Retinal pigment epithelial cell (primary cell): ENCODE measurements around the gene BCL2L11.
"Not testable (repeated sequence)": the region's sequence is repeated elsewhere in the genome, so short reads cannot be mapped to it uniquely, and the experiment has no call there.

Experiments
- DNase-seq: peaks from one replicate; pipeline ENCODE4 v3.0.0-alpha.2; 2010; ENCODE audit warnings: low read depth
- H3K4me3 ChIP-seq: 2 replicates; pipeline ENCODE4 v1.5.1; 2011; ENCODE audit warnings: mild to moderate bottlenecking, low read length, control low read depth, moderate library complexity
- TF ChIP-seq, protein P1 (sequence below): conservative IDR thresholded peaks from 2 replicates; pipeline ENCODE4 v1.5.1; 2011; ENCODE audit warnings: low read depth, low read length, control low read depth, inconsistent platforms

BCL2L11 gene, protein sequence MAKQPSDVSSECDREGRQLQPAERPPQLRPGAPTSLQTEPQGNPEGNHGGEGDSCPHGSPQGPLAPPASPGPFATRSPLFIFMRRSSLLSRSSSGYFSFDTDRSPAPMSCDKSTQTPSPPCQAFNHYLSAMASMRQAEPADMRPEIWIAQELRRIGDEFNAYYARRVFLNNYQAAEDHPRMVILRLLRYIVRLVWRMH

DNA sequence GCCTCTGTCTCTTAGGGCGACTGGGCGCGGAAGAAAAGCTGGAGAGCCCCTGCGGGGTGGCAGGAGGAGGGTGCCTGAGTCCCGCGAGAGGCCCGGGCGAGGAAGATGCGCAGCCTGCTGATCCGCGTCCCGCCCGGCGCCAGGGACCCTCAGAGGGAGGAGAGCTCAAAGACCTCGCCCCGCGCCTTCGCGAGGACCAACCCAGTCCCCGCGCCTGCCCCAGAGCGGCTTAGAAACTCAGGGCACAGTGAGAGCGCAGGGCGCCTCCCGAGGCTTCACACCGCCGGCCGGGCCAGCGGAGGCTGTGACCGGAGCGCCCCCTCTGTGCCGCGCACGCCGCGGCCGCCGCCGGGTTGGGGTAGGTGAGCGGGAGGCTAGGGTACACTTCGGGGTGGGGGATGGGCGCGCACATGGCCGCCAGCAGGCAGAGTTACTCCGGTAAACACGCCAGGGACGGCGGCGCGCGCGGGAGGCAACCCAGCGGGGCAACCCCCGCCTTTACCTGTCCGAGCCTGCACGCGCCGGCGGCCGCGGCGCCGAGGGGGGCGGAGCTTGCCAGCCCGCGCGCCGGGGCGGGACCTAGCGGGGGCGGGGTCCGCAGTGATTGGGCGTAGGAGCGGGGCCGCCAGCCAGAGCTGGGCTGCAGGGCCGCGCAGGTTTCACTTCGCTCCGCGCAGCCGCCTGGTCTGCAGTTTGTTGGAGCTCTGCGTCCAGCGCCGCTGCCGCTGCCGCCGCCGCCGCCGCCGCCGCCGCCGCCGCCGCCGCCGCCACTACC lies at the start of gene BCL2L11:
BCL2L11 (plus strand) TSS at position 662 of the 775 bp plus-strand sequence. CDS start 2,832 bp downstream, outside the sequence.
- TF ChIP-seq, protein P1, sequence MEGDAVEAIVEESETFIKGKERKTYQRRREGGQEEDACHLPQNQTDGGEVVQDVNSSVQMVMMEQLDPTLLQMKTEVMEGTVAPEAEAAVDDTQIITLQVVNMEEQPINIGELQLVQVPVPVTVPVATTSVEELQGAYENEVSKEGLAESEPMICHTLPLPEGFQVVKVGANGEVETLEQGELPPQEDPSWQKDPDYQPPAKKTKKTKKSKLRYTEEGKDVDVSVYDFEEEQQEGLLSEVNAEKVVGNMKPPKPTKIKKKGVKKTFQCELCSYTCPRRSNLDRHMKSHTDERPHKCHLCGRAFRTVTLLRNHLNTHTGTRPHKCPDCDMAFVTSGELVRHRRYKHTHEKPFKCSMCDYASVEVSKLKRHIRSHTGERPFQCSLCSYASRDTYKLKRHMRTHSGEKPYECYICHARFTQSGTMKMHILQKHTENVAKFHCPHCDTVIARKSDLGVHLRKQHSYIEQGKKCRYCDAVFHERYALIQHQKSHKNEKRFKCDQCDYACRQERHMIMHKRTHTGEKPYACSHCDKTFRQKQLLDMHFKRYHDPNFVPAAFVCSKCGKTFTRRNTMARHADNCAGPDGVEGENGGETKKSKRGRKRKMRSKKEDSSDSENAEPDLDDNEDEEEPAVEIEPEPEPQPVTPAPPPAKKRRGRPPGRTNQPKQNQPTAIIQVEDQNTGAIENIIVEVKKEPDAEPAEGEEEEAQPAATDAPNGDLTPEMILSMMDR = peak; percentile 30
- DNase-seq = peak; percentile 71
- H3K4me3 ChIP-seq = peak within 1 kb of the TSS; percentile 87

DNA sequence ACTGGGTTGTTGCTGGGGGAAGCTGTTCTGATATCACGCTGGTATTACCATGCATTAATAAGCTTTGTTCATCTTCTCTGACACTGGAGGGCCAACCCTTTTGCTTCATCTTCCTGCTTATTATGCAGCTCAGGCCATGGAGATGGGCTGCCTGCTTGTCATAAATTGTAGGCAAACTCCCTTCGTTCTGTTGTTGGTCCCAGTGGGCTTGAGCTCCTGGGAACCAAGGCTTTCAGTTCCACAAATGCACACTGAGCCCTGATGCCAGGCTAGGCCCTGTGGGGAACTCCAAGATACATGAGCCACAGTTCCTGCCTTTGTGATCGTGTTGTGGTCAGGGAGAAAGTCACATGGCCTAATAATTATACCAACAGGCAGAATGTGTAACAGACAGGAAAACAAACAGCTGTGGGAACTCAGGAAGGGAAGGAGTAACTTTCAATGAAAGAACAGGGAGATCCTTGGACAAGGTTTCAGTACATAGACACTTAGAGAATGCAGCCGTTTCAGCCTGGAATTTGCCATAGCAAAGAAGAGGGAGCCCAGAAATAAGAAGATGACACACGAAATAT lies 49.0 kb upstream of the BCL2L11 start:
- TF ChIP-seq, protein P1 = no peak

DNA sequence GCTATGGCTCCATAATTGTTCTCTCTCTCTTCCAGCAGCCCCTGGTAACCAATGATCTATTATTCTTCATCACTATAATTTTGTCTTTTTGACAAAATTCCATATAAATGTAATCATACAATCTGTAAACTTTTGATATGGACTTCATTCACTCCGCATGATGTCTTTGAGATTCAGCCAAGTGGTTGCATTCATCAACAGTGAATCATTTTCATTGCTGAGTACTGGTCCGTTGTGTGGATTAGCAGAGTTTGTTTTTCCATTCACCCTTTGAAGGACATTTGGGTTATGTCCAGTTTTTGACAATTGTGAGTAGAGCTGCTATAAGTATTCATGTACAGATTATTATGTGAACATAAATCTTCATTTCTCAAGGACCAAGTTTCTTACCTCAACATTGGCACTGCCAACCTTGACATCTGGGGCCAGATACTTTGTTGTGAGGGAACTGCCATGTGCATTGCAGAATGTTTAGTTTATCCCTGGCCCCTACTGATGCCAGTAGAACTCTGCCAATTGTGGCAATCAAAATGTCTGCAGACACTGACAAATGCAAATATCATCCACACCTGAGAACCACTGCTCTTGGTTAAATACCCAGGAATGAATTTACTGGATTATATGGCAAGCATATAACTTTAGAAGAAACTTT lies 48.4 kb upstream of the BCL2L11 start:
- TF ChIP-seq, protein P1 = no peak
- DNase-seq = peak; percentile 91
- H3K4me3 ChIP-seq = no peak overlapping the region

More for the DNA sequence above, 49.0 kb upstream of the BCL2L11 start:
- H3K4me3 ChIP-seq = no peak overlapping the region
- DNase-seq = peak; percentile 76

DNA sequence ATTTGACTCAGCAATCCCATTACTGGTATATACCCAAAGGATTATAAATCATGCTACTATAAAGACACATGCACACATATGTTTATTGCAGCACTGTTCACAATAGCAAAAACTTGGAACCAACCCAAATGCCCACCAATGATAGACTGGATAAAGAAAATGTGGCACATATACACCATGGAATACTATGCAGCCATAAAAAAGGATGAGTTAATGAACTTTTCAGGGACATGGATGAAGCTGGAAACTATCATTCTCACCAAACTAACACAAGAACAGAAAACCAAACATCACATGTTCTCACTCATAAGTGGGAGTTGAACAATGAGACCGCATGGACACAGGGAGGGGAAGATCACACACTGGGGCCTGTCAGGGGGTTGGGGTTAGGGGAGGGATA lies 38.1 kb upstream of the BCL2L11 start:
- not testable (repeated sequence) for H3K4me3 ChIP-seq, DNase-seq

DNA sequence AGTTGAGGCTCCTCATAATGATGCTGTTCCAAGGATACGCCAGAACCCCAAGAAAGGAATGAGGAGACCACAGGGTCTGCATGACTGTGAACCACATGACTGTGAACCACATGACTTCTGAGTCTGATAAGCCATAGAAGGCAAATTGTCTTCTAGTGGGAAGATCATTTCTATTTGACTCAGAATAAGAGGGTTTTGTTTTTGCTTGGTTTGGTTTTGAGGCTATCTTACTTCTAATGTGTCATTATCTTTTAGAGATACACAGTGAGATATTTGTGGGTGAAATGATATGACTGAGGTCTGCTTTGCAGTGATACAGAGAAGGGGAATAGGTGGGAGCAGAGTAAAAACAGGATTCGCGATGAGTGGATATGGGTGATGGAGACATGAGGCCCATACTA lies 28.9 kb upstream of the BCL2L11 start:
- TF ChIP-seq, protein P1 = no peak
- no peak for DNase-seq
- H3K4me3 ChIP-seq = no peak overlapping the region

DNA sequence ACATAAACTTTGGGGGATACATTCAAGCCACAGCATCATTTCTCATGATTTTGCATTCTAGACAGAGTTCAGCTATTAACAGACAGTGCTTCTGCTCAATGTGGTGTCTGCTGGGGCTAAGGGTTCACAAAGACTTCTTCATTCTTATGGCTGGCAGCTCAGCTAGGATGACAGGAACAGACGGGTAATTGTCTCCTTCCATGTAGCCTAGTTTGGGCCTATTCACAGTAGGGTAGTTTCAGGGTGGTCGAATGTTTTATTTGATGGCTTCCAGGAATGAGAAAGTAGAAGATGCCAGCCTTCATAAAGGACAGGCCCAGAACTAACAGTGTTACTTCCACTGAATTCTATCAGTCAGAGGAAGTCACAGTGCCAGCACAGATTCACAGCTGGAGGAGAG lies 26.0 kb upstream of the BCL2L11 start:
- TF ChIP-seq, protein P1 = no peak
- H3K4me3 ChIP-seq = no peak overlapping the region
- no peak for DNase-seq

DNA sequence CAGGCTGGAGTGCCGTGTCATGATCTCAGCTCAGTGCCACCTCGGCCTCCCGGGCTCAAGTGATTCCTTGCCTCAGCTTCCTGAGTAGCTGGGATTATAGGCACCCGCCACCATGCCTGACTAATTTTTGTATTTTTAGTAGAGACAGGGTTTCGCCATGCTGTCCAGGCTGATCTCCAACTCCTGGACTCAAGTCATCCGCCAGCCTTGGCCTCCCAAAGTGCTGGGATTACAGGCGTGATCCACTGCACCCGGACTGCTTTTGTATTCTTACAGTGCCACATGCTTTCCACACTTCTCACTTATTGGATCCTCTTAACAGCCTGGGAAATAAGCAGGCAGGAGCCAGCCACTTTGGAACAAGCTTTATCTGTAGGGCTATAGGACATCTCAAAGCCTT lies 25.3 kb upstream of the BCL2L11 start:
- TF ChIP-seq, protein P1 = no peak
- H3K4me3 ChIP-seq = no peak overlapping the region
- DNase-seq = no peak
